ENCODE results near the gene SSPN.

Gene SSPN

DNA sequence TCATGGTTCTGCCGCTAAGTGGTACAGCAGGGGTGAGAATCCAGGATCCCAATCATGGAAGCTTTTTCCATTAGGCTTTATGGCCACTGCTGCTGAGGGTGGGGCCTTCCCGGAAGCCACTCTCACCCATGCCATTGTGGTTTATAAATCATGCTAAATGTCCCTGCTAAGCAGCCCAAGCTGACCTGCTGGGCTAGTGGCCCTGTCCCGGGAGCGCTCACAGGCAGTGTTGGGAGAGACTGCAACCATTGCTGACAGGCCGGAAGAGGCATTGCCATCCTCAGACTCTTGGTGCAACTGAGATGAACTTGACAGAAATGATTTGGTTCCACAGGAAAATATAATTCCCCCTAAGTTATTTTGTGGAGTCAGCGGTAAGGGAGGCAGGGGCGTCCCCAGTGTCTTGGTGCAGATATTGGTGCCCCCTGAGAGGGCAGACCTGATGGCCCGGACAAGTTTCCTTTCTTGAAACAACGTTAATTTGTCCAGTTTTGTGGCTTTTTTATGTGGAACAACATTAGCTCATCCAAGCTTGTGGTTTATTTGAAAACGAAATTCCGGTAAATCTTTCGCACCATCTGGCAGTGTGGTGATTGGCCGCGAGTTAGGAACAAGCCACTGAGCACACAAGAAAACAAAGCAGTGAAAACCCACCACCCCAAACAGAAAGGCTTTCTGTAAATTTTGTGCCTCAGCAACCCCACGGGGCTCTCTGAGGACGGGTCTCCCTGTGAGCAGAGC, 82.3 kb downstream of the SSPN start:
- Mint-ChIP-seq H3K4me1 (no peaks in the 10 kb centered on the region), H3K9me3 (no peaks in the 10 kb centered on the region), H3K27me3 (peaks cover 3% of the 10 kb centered on the region), H3K27ac (no peak overlapping the region), H3K36me3 (no peaks in the 10 kb centered on the region), H3K4me3 (no peak overlapping the region)

DNA sequence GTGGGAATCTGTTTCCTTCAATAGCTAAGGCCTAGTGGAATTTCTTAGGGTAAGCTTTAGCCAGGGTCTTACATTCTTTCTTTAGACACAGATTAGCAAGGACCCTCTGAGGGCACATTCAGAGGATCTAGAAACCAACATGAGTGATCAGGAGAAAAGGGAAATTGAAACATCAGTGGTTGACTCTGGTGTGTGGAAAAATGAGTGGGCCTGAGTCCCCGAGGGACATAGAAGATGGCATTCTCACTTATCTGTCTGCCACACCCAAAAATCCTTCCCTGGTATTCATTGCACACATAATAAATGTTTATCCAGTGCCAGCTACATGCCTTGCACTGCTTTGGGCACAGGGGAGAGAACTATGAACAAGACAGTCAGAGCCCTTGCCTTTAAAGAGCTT, 82.9 kb downstream of the SSPN start:
- H3K27ac Mint-ChIP-seq = no peak overlapping the region
- no peaks in the 10 kb centered on the region for H3K4me1 Mint-ChIP-seq
- no peaks in the 10 kb centered on the region for H3K36me3 Mint-ChIP-seq
- H3K4me3 Mint-ChIP-seq = no peak overlapping the region
- no peaks in the 10 kb centered on the region for H3K9me3 Mint-ChIP-seq
- peaks cover 3% of the 10 kb centered on the region for H3K27me3 Mint-ChIP-seq

DNA sequence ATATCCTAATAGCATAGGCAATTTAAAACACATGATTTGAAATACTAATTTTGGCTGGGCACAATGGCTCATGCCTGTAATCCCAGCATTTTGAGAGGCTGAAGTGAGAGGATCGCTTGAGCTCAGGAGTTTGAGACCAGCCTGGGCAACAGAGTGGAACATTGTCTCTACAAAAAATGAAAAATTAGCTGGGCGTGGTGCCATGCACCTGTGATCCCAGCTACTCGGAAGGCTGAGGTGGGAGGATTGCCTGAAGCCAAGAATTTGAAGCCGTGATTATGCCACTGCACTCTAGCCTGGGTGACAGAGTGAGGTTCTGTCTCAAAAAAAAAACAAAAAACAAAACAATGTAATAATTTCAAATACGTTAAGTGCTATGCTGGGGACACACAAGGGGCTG, 83.3 kb downstream of the SSPN start:
- Mint-ChIP-seq H3K36me3 (no peaks in the 10 kb centered on the region), H3K4me3 (no peak overlapping the region), H3K9me3 (no peaks in the 10 kb centered on the region), H3K27ac (no peak overlapping the region), H3K4me1 (no peaks in the 10 kb centered on the region), H3K27me3 (peaks cover 3% of the 10 kb centered on the region)

DNA sequence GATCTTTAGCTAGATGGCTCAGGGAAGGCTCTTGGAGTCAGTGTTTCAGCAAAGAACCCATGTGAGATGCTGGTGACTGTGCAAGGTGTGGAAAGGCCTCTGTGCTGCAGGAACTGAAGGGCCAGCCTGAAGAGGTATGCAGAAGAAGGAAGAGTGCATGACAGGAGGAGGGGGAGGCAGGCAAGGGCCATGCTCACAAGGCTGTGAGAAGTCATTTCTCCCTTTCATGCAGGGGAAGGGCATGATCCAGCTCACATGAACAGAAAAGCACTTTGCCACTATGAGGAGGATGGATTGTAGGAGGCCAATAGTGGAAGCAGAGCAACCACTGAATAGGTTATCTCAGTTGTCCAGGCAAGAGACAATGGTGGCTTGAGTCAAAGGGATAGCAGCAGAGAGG, 83.7 kb downstream of the SSPN start:
- H3K27me3 Mint-ChIP-seq = peaks cover 3% of the 10 kb centered on the region
- H3K36me3 Mint-ChIP-seq = no peaks in the 10 kb centered on the region
- no peaks in the 10 kb centered on the region for H3K4me1 Mint-ChIP-seq
- no peak overlapping the region for H3K4me3 Mint-ChIP-seq
- no peak overlapping the region for H3K27ac Mint-ChIP-seq
- no peaks in the 10 kb centered on the region for H3K9me3 Mint-ChIP-seq

DNA sequence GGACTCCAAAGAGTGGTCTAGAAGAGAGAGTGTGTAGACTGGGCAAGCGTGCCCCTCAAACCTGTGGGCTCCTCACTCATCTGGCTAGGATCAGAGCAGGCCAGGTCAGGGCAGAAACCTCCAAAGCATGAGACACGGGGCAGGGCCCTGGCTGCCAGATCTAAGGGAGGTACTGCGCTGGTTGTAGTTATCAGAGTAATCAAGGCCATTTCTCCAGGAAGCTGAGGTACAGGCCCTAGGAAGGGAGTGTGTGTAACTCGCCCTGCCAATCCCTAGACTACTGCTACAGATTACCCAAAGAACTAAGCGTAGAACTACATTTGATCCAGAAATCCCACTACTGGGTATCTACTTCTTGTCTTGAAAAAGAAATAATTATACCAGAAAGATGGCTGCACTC, 84.5 kb downstream of the SSPN start:
- H3K36me3 Mint-ChIP-seq = no peaks in the 10 kb centered on the region
- H3K9me3 Mint-ChIP-seq = no peaks in the 10 kb centered on the region
- no peaks in the 10 kb centered on the region for H3K4me1 Mint-ChIP-seq
- H3K4me3 Mint-ChIP-seq = no peak overlapping the region
- peaks cover 3% of the 10 kb centered on the region for H3K27me3 Mint-ChIP-seq
- H3K27ac Mint-ChIP-seq = no peak overlapping the region

DNA sequence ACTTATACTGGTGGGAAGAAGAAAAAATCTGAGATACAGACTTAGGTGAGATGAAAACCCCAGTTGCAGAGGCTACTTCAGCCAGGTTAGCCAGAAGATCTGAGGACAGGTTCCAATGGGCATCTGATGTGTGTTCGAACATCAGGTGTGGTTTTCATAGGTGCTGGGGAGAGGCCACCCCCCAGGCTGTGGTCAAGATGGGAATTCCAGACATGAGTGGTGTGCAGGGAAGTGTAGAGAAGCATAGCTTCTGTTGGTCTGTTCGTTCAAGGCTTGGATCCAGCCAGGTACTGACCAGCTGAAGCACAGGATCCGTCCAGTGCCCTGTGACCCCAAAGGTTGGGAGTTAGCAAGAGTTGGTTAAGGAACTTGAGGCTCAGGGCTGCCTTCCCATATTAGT, 85.5 kb downstream of the SSPN start:
- Mint-ChIP-seq H3K27ac (no peak overlapping the region), H3K4me1 (no peaks in the 10 kb centered on the region), H3K36me3 (no peaks in the 10 kb centered on the region), H3K4me3 (no peak overlapping the region), H3K27me3 (peaks cover 3% of the 10 kb centered on the region), H3K9me3 (no peaks in the 10 kb centered on the region)

DNA sequence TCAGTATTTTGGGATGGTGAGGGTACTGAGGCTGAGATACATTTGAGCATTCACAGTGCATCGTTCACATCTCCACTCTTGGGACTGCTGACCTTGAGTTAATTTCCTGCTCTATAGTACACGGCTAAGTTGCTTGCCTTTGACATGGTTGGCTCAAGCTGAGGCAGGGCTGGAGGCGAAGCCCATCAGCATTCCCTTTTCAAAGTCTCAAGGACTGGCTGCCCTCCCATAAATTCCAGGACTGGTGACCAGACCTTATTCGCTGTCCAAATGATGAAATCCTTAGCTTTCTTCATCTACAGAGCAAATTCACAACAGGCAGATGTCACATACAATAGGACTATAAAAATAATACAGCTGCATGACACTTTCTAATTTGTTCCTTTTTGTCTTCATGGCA, 85.9 kb downstream of the SSPN start:
- Mint-ChIP-seq H3K27me3 (peaks cover 3% of the 10 kb centered on the region), H3K4me3 (no peak overlapping the region), H3K4me1 (no peaks in the 10 kb centered on the region), H3K36me3 (no peaks in the 10 kb centered on the region), H3K9me3 (no peaks in the 10 kb centered on the region), H3K27ac (no peak overlapping the region)

DNA sequence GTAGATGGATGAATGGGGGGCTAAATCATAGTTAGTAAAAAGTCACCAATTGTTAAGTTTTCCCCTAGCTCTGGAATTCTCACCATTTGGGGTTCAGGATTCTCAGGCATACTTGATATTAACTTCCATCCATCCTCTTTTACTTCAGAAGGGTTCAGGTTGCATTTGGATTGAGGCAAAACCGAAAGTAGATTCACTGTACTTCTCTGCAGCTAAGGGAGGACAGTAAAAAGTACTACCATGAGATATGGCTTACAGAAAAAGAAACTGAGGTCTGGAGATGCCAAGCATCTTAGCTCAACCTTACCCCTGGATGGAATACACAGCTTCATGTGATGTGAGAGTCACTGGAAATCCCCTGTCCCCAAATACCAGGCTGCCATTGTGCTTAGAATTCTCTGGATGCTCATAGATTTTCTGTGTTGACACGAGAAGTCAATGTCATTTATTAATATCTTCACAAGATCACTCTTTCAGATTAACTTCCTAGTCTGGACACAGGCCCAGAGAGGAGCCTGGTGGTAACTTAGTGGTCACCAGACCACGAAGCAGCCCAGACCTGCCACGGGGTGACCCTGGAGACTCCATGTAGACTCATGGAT, 87.1 kb downstream of the SSPN start:
- Mint-ChIP-seq H3K4me1 (no peaks in the 10 kb centered on the region), H3K9me3 (no peaks in the 10 kb centered on the region), H3K36me3 (no peaks in the 10 kb centered on the region), H3K27ac (no peak overlapping the region), H3K4me3 (no peak overlapping the region), H3K27me3 (peaks cover 3% of the 10 kb centered on the region)

DNA sequence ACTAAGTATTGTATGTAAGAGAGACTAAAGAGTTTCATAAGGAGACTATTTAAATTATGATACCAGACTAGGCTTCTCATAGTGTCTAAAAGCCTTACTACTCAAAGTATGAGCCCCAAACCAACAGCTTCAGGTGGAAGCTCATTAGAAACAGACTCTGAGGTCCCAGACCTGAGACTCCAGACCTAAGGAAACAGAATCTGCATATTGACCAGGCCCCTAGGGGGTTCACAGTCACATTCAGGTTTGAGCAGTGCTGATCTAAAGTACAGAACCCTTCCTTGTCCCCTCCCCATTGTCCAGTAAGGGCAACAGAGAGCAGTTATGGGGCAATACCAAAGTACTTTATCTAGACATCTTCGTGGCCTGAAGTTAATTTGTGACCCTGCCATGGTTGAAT, 87.7 kb downstream of the SSPN start:
- Mint-ChIP-seq H3K4me1 (no peaks in the 10 kb centered on the region), H3K27ac (no peak overlapping the region), H3K27me3 (peaks cover 1% of the 10 kb centered on the region), H3K36me3 (no peaks in the 10 kb centered on the region), H3K9me3 (no peaks in the 10 kb centered on the region), H3K4me3 (no peak overlapping the region)

DNA sequence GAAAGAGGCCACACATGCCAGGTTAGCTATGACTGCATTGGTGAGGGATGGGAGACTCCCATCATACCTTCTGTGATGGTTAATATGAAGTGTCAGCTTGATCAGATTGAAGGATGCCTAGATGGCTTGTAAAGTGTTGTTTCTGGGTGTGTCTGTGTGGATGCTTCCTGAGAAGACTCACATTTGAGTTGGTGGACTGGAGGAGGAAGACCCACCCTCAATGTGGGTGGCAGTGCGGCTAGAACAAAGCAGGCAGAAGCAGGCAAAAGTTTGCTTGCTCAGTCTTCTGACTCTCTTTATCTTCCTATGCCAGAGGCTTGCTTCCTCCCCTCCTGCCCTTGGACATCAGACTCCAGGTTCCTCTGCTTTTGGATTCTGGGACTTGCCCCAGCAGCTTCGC, 88.2 kb downstream of the SSPN start:
- H3K4me3 Mint-ChIP-seq = no peak overlapping the region
- H3K27ac Mint-ChIP-seq = no peak overlapping the region
- peaks cover 1% of the 10 kb centered on the region for H3K27me3 Mint-ChIP-seq
- no peaks in the 10 kb centered on the region for H3K9me3 Mint-ChIP-seq
- H3K4me1 Mint-ChIP-seq = no peaks in the 10 kb centered on the region
- no peaks in the 10 kb centered on the region for H3K36me3 Mint-ChIP-seq

DNA sequence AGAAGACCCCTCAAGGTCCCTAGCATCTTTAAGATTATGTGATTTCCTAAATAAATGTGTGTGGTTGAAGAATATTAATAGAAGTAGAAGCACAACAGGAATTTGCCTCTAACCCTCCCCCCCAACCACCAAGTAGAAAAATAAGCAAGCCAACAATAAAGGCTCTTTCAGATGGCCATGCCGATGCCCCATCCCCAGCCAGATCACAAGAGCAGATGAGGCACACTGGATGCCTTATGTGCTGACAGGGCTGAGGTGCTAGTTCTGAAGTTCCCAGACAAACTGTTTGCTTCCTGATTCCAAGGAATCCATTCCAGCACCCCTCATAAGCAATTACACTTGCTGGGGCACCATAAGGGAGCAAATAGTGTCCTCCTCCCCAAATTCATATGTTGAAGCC, 90.0 kb downstream of the SSPN start:
- no peak overlapping the region for H3K27ac Mint-ChIP-seq
- H3K4me3 Mint-ChIP-seq = no peak overlapping the region
- no peaks in the 10 kb centered on the region for H3K36me3 Mint-ChIP-seq
- H3K9me3 Mint-ChIP-seq = no peaks in the 10 kb centered on the region
- no peaks in the 10 kb centered on the region for H3K27me3 Mint-ChIP-seq
- no peaks in the 10 kb centered on the region for H3K4me1 Mint-ChIP-seq

DNA sequence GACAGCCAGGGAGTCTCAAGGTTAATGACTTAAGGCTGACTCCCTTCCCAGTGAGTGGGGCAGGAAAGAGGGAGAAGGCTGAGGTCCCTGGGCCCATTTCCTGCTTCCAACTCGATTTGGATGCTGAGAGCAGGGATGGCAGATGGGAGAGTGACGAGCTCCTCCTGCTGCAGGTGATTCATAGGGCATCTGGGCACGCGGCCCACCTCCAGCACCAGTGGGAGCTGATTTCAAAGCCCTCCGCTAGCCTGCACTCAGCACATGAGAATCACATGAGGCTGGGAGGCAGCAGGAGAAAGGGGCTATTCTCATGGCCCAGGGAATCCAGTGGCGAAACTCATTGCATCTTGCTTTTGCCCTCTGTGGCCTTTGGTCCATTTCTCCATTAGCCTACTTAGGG, 90.8 kb downstream of the SSPN start:
- H3K27me3 Mint-ChIP-seq = no peaks in the 10 kb centered on the region
- H3K27ac Mint-ChIP-seq = no peak overlapping the region
- no peaks in the 10 kb centered on the region for H3K4me1 Mint-ChIP-seq
- H3K4me3 Mint-ChIP-seq = no peak overlapping the region
- no peaks in the 10 kb centered on the region for H3K36me3 Mint-ChIP-seq
- H3K9me3 Mint-ChIP-seq = no peaks in the 10 kb centered on the region

DNA sequence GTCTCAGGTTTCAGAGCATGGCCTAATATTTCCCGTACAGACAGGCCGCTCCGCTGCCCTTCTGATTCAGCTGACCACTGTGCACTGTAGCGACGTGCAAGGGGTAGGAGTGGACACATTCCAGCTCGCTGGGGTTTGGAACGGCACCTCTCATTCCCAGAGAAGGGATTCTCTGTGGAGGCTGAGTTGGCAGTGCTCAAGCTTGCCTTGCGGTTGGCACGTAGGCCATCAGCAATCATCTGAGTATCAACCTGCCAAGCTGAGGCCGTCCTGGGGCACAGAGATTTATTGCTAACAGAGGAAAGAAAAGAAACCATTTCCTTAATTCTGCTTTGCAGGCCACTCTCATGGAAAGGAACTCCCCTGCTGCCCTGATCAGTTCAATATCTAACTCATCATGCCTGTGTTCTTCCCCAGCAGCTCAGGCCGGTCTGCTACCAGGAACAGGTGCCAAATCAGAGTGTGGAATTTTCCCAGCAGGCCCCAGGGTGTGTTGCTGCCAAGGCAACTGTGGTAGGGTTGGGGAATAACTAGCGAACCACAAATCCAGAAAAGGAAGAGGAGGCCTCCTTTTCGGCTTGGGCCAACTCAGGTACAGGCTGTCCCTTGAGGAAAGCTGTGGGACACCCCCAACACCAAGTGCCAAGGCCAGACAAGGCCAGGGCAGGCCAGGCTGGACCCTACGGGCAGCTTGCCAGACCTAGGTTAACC, 92.5 kb downstream of the SSPN start:
- Mint-ChIP-seq H3K9me3 (no peaks in the 10 kb centered on the region), H3K36me3 (no peaks in the 10 kb centered on the region), H3K4me1 (no peaks in the 10 kb centered on the region), H3K27ac (no peak overlapping the region), H3K4me3 (no peak overlapping the region), H3K27me3 (no peaks in the 10 kb centered on the region)

DNA sequence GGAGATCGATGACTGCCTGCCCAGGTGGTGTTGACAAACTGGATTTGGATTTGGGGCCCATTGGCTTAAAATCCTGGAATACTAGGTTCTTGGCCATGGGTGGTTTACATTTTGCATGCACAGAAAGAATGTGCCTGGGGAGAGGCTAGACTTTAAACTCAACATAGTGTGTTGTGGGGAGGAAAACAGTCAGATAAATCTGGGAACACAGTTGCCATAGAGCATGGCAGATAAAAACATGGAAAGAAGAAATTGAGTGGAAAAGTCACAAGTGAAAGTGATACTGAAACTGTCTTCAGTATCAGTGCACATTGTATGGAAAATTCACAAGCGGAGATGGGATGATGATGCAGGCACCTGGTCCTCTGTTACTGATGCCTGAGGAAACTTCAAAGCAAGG, 95.2 kb downstream of the SSPN start:
- H3K27ac Mint-ChIP-seq = no peak overlapping the region
- no peaks in the 10 kb centered on the region for H3K9me3 Mint-ChIP-seq
- H3K36me3 Mint-ChIP-seq = no peaks in the 10 kb centered on the region
- H3K27me3 Mint-ChIP-seq = no peaks in the 10 kb centered on the region
- no peaks in the 10 kb centered on the region for H3K4me1 Mint-ChIP-seq
- no peak overlapping the region for H3K4me3 Mint-ChIP-seq

DNA sequence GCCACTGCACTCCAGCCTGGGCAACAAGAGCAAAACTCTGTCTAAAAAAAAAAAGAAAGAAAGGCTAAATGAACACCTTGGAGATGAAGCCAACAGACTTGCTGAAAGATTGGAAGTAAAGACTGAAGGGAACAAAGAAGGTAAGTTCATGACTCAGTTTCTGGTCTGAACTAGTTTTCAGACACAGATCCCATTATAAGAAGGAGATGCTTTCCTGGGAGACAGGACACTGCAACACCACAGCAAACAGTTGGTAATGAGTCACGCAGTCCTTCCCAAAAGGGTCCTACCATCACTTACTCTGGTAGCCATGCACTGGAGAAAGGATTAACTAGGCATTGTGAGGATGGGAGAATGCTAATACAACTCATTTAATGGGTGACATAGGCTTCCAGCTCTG, 97.2 kb downstream of the SSPN start:
- H3K27me3 Mint-ChIP-seq = no peaks in the 10 kb centered on the region
- H3K9me3 Mint-ChIP-seq = no peaks in the 10 kb centered on the region
- no peaks in the 10 kb centered on the region for H3K4me1 Mint-ChIP-seq
- no peak overlapping the region for H3K27ac Mint-ChIP-seq
- no peaks in the 10 kb centered on the region for H3K36me3 Mint-ChIP-seq
- no peak overlapping the region for H3K4me3 Mint-ChIP-seq

DNA sequence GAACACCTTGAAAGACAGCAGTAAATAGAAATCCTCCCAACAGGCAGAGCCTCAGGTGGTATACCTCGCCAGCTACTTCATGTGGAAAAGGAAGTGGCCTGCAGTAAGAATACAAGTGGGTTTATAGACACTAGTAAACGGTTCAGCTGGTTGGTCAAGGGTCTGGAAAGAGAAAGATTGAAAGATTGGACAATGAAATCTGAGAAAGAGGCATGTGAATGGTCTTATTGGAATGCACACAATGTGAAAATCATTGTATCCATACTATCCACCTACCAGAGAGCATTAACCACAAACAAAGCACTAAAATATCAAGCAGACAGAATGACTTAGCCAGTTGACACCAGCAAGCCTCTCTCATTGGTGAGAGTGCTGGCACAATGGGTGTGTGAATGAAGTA, 98.2 kb downstream of the SSPN start:
- Mint-ChIP-seq H3K4me1 (peaks cover under 1% of the 10 kb centered on the region), H3K27ac (no peak overlapping the region), H3K4me3 (no peak overlapping the region), H3K9me3 (no peaks in the 10 kb centered on the region), H3K36me3 (no peaks in the 10 kb centered on the region), H3K27me3 (no peaks in the 10 kb centered on the region)

Data from activated naive CD4-positive, alpha-beta T cell treated with anti-CD3 and anti-CD28 coated beads, Interleukin-2, amount 50 U/mL, for 24 hours (primary cell).